H1 (cell line): ENCODE measurements around the gene HTR1D. TPM values are rescaled to one million over a fixed set of nuclear protein-coding genes. Genes with fewer than 3 reads are reported as not detected.

Source experiments
- CTCF ChIA-PET: fragments of 300-600 bp; sonication (Branson Sonifier 250); formaldehyde crosslinking; loops from one replicate; lab custom pipeline; 2021; ENCODE audit not compliant: partially characterized antibody; lab: Charles Lee
- POLR2A ChIA-PET: fragments of 300-600 bp; sonication (Branson Sonifier 250); formaldehyde crosslinking; loops from one replicate; lab custom pipeline; 2021; ENCODE audit warnings: inconsistent platforms; ENCODE audit not compliant: partially characterized antibody; lab: Charles Lee
- DNase-seq, 2 experiments: peaks; one replicate each; pipeline versions ENCODE4 v3.0.0 to v3.0.0-alpha.2; 2010 to 2022; ENCODE audit warnings: low spot score in 2 of 2, low read depth in 1 of 2, mixed read lengths in 1 of 2
- FAIRE-seq: peaks from 2 replicates; lab custom pipeline; 2011; peaks lifted over from hg19 to GRCh38; lab: Jason Lieb, UNC
- H2AFZ ChIP-seq: 2 replicates; pipeline ENCODE4 v1.8.1; 2012; ENCODE audit warnings: low read length, inconsistent platforms
- H2AK5ac ChIP-seq: 2 replicates; pipeline ENCODE4 v1.6.1; 2013; ENCODE audit warnings: low read depth, low read length
- H2BK120ac ChIP-seq: replicated peaks from 2 replicates; pipeline ENCODE3; 2013; ENCODE audit warnings: low read depth, low read length, inconsistent platforms
- H2BK12ac ChIP-seq: 2 replicates; pipeline ENCODE4 v1.6.1; 2013; ENCODE audit warnings: low read depth, low read length
- H2BK15ac ChIP-seq: 2 replicates; pipeline ENCODE4 v1.6.1; 2013; ENCODE audit warnings: low read length
- H2BK20ac ChIP-seq: 2 replicates; pipeline ENCODE4 v1.6.1; 2013; ENCODE audit warnings: low read length
- H2BK5ac ChIP-seq: 2 replicates; pipeline ENCODE4 v1.6.1; 2013; ENCODE audit warnings: low read depth, low read length
- H3K14ac ChIP-seq: 2 replicates; pipeline ENCODE4 v1.6.1; 2013; ENCODE audit warnings: inconsistent platforms; ENCODE audit not compliant: insufficient read length
- H3K18ac ChIP-seq: 2 replicates; pipeline ENCODE4 v1.6.1; 2013; ENCODE audit warnings: low read length; ENCODE audit errors: extremely low read depth
- H3K23ac ChIP-seq: 2 replicates; pipeline ENCODE4 v1.6.1; 2013; ENCODE audit warnings: inconsistent platforms; ENCODE audit not compliant: insufficient read length
- H3K23me2 ChIP-seq: 2 replicates; pipeline ENCODE4 v1.6.1; 2013; ENCODE audit warnings: low read depth, low read length
- H3K27ac ChIP-seq: 2 replicates; pipeline ENCODE4 v1.6.1; 2011; ENCODE audit warnings: low read depth, low read length, inconsistent platforms
- H3K27me3 ChIP-seq, 4 experiments: replicated peaks in 1 of 4; 1 replicate in 1 of 4; 2 replicates in 3 of 4; pipeline versions ENCODE4 v1.6.1 to v1.8.1; 2011 to 2013; ENCODE audit warnings: low read length in 3 of 4, mild to moderate bottlenecking in 3 of 4, inconsistent platforms in 2 of 4, mixed read lengths in 2 of 4, moderate library complexity in 1 of 4; ENCODE audit not compliant: control insufficient read depth in 3 of 4, insufficient read depth in 3 of 4; ENCODE audit errors: extremely low read depth in 1 of 4
- H3K36me3 ChIP-seq, 4 experiments: 2 replicates each; pipeline versions ENCODE4 v1.6.1 to v1.8.1; 2011 to 2013; ENCODE audit warnings: mild to moderate bottlenecking in 4 of 4, low read length in 3 of 4, moderate library complexity in 2 of 4, control low read depth in 1 of 4, inconsistent platforms in 1 of 4; ENCODE audit not compliant: insufficient read depth in 4 of 4, control insufficient read depth in 2 of 4
- H3K4ac ChIP-seq: replicated peaks from 2 replicates; pipeline ENCODE3; 2013; ENCODE audit warnings: low read length, low read depth, mixed read lengths, inconsistent platforms; ENCODE audit not compliant: insufficient read length
- H3K4me1 ChIP-seq, 4 experiments: replicated peaks in 1 of 4; 1 replicate in 1 of 4; 2 replicates in 3 of 4; pipeline versions ENCODE4 v1.6.1 to v1.8.1; 2011 to 2013; ENCODE audit warnings: low read length in 3 of 4, inconsistent platforms in 2 of 4, mixed read lengths in 1 of 4; ENCODE audit not compliant: insufficient read depth in 4 of 4, control insufficient read depth in 3 of 4
- H3K4me2 ChIP-seq, 2 experiments: 2 replicates each; pipeline versions ENCODE4 v1.6.1 to v1.8.1; 2011 to 2013; ENCODE audit warnings: low read depth in 2 of 2, low read length in 2 of 2, control low read depth in 1 of 2, inconsistent platforms in 1 of 2, mild to moderate bottlenecking in 1 of 2; ENCODE audit not compliant: insufficient read depth in 1 of 2
- H3K4me3 ChIP-seq, 4 experiments: fragments of 200-600, 300-600 bp in 1 of 4; sonication (generic), shearing (Covaris generic), sonication (Bioruptor Twin) in 1 of 4; 2 replicates each; pipeline versions ENCODE4 v1.5.1 to v1.8.1; 2011 to 2016; ENCODE audit warnings: low read length in 4 of 4, low read depth in 3 of 4, control low read depth in 2 of 4, inconsistent platforms in 2 of 4, mild to moderate bottlenecking in 2 of 4, mixed read lengths in 1 of 4, moderate library complexity in 1 of 4; ENCODE audit not compliant: insufficient read depth in 2 of 4; ENCODE audit errors: extremely low read depth in 1 of 4
- H3K56ac ChIP-seq: replicated peaks from 2 replicates; pipeline ENCODE3; 2013; ENCODE audit warnings: low read depth, mild to moderate bottlenecking, mixed read lengths, low read length, inconsistent platforms; ENCODE audit not compliant: insufficient read length
- H3K79me1 ChIP-seq: 2 replicates; pipeline ENCODE4 v1.6.1; 2013; ENCODE audit warnings: low read depth, low read length, control low read depth
- H3K79me2 ChIP-seq, 2 experiments: 2 replicates each; pipeline versions ENCODE4 v1.6.1 to v1.8.1; 2012 to 2013; ENCODE audit warnings: low read length in 2 of 2, mild to moderate bottlenecking in 2 of 2, inconsistent platforms in 1 of 2; ENCODE audit not compliant: insufficient read depth in 2 of 2, control insufficient read depth in 1 of 2
- H3K9ac ChIP-seq, 4 experiments: replicated peaks in 1 of 4; 1 replicate in 1 of 4; 2 replicates in 3 of 4; pipeline versions ENCODE4 v1.6.1 to v1.8.1; 2011 to 2013; ENCODE audit warnings: low read depth in 3 of 4, low read length in 3 of 4, control low read depth in 2 of 4, mild to moderate bottlenecking in 2 of 4, moderate library complexity in 2 of 4, inconsistent platforms in 1 of 4; ENCODE audit errors: extremely low read depth in 1 of 4
- H3K9me3 ChIP-seq, 2 experiments: 2 replicates each; pipeline versions ENCODE4 v1.6.1 to v1.8.1; 2012 to 2013; ENCODE audit warnings: mild to moderate bottlenecking in 2 of 2, moderate library complexity in 2 of 2, control low read depth in 1 of 2, inconsistent platforms in 1 of 2, low read depth in 1 of 2, low read length in 1 of 2, mixed read lengths in 1 of 2; ENCODE audit not compliant: insufficient read depth in 2 of 2
- H4K20me1 ChIP-seq, 2 experiments: replicated peaks in 1 of 2; 2 replicates each; pipeline versions ENCODE3 to v1.8.1; 2011 to 2013; ENCODE audit warnings: inconsistent platforms in 2 of 2, low read length in 2 of 2, mild to moderate bottlenecking in 1 of 2; ENCODE audit not compliant: insufficient read depth in 2 of 2, control insufficient read depth in 1 of 2
- H4K5ac ChIP-seq: 2 replicates; pipeline ENCODE4 v1.6.1; 2013; ENCODE audit warnings: low read length, low read depth, mixed read lengths, inconsistent platforms; ENCODE audit not compliant: insufficient read length
- H4K8ac ChIP-seq: 2 replicates; pipeline ENCODE4 v1.8.0; 2013; ENCODE audit warnings: mild to moderate bottlenecking, moderate library complexity, low read length, inconsistent platforms; ENCODE audit not compliant: insufficient read depth; ENCODE audit errors: extremely low read depth
- H4K91ac ChIP-seq: replicated peaks from 2 replicates; pipeline ENCODE3; 2013; ENCODE audit warnings: low read length, mixed read lengths, inconsistent platforms; ENCODE audit not compliant: insufficient read length
- BRCA1 ChIP-seq: IDR thresholded peaks from 2 replicates; pipeline ENCODE4 v1.6.1; 2012; ENCODE audit warnings: low read depth, low read length, improper control_type of control experiment
- JUND ChIP-seq: IDR thresholded peaks from 2 replicates; pipeline ENCODE4 v1.6.1; 2011; ENCODE audit warnings: mild to moderate bottlenecking, improper control_type of control experiment, low read length
- KDM1A ChIP-seq: fragments of 200-600, 300-600 bp; sonication (generic); IDR thresholded peaks from 2 replicates; pipeline ENCODE4 v1.7.1; 2016; ENCODE audit warnings: mild to moderate bottlenecking, low read length, borderline replicate concordance
- NANOG ChIP-seq: IDR thresholded peaks from 2 replicates; pipeline ENCODE4 v1.6.1; 2011; ENCODE audit warnings: low read length, low read depth, mild to moderate bottlenecking, inconsistent platforms; ENCODE audit not compliant: insufficient read depth, poor library complexity, severe bottlenecking
- WGBS, 2 experiments: shearing (Covaris generic) in 1 of 2; methylation state at CpG; one replicate each; pipeline versions ENCODE4 v1.1.6 to v1.1.7; 2013 to 2015; ENCODE audit warnings: low lambda C conversion rate in 2 of 2, mixed read lengths in 2 of 2, inconsistent platforms in 1 of 2, low coverage in 1 of 2, missing lambda C conversion rate in 1 of 2; ENCODE audit not compliant: insufficient replicate concordance in 2 of 2, insufficient coverage in 1 of 2, insufficient read length in 1 of 2; ENCODE audit errors: extremely low coverage in 1 of 2, missing lambda C conversion rate in 1 of 2; 5-methylcytosine and 5-hydroxymethylcytosine counted together
- polyA plus RNA-seq, 7 experiments: library from polyadenylated mRNA; depleted of rRNA in 3 of 7; stranded (reverse) in 5 of 7; unstranded in 2 of 7; fragments of >200 nt in 5 of 7; fragments of 200-250 nt in 2 of 7; gene quantifications; 1 replicate in 5 of 7; 2 replicates in 1 of 7; 4 replicates in 1 of 7; pipeline versions ENCODE4 v1.2.1 to v1.2.3, GENCODE V29; 2011 to 2013; ENCODE audit warnings: missing spikeins in 2 of 7, mixed read lengths in 2 of 7
- total RNA-seq: library from RNA; stranded (reverse); fragmentation: NEBNext Ultra II Directional; extraction: Animal tissue kit (Norgen Biotek cat#: 25700); gene quantifications from 2 replicates; pipeline ENCODE4 v1.2.1, GENCODE V29; 2021

HTR1D gene
- total and polyA plus RNA-seq, 2 of the 8 experiments (the other 6 are each of a cell fraction or from before 2014, with no cell fraction given) = 8.8 to 11.5 TPM

DNA sequence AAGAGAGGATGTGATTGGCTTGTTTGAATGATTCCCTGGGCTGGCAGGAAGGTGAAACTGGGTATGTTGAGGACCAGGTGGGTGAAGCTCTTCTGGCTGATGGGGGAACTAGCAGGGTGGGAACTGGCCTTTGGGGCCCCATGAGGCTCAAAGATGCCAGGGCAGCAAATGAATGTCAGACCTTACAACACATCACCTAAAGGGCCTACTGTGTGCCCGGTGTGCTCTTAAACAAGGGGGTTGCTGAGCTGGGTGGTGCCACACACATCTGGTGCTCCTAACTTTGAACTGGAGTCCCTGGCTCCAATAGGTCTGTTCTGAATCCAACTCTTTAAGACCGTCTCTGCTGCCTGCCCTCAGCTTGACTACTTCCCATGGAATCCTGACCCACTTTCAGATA lies 21.3 kb upstream of the HTR1D start:
- DNase-seq = no peak
- no peak overlapping the region for H3K4me2 ChIP-seq
- H3K9ac ChIP-seq = no peak overlapping the region; a peak in 1 of 7 replicates
- H3K4me3 ChIP-seq = no peak overlapping the region
- no peaks in the 10 kb centered on the region for H3K36me3 ChIP-seq
- no peaks in the 10 kb centered on the region for H3K23me2 ChIP-seq
- peak overlapping the region; percentile 79; the same call in 1 of the 2 replicates for H2AFZ ChIP-seq
- H3K18ac ChIP-seq = no peak overlapping the region
- no peak overlapping the region for H3K27ac ChIP-seq
- WGBS, 2 experiments = 90% methylated on average over 2 of the region's 2 CpGs; no CpG with 5 or more reads in 1 of the 2 experiments
- H3K56ac ChIP-seq = no peak overlapping the region
- ChIA-PET POLR2A (interaction anchor here (1.0 to 1.5 kb wide), 2 partner anchors 11 to 171 kb away, joined by 3 to 4 read pairs; no protein-coding TSS in a partner anchor), CTCF (no interaction called here)
- no peak overlapping the region for H4K8ac ChIP-seq
- no peak overlapping the region for H3K23ac ChIP-seq
- peak overlapping the region; percentile 80; the same call in 1 of the 2 replicates for H2BK12ac ChIP-seq
- H2AK5ac ChIP-seq = no peak overlapping the region
- no peak overlapping the region for H3K14ac ChIP-seq
- H2BK15ac ChIP-seq = no peak overlapping the region
- H3K9me3 ChIP-seq = no peaks in the 10 kb centered on the region
- no peak overlapping the region for H4K91ac ChIP-seq
- H2BK20ac ChIP-seq = no peak overlapping the region
- no peaks in the 10 kb centered on the region for H3K27me3 ChIP-seq
- TF ChIP-seq BRCA1 = no peak
- no peak for TF ChIP-seq JUND
- TF ChIP-seq KDM1A = no peak
- no peak for TF ChIP-seq NANOG
- H4K20me1 ChIP-seq = no peaks in the 10 kb centered on the region
- no peaks in the 10 kb centered on the region for H3K79me2 ChIP-seq
- H2BK120ac ChIP-seq = no peak overlapping the region
- no peak overlapping the region for H4K5ac ChIP-seq
- no peak overlapping the region for H3K4ac ChIP-seq
- FAIRE-seq = no peak
- no peak overlapping the region for H2BK5ac ChIP-seq
- H3K4me1 ChIP-seq = no peaks in the 10 kb centered on the region; a peak in 1 of 7 replicates
- H3K79me1 ChIP-seq = no peaks in the 10 kb centered on the region
